HepG2 (cell line): Measurements from ENCODE around the gene NTM.

Experiments used
- GABPA ChIP-seq, 2 experiments: IDR thresholded peaks; 2 replicates each; pipeline ENCODE4 v1.6.1; 2011 to 2016; ENCODE audit warnings: low read depth in 2 of 2, low read length in 1 of 2, missing biosample characterization in 1 of 2, missing genetic modification characterization in 1 of 2
- HNRNPLL ChIP-seq: fragments of 200-400 bp; formaldehyde crosslinking; IDR thresholded peaks from 2 replicates; pipeline ENCODE4 v1.6.1; 2017; ENCODE audit warnings: mild to moderate bottlenecking, low read depth, low read length; ENCODE audit not compliant: poor library complexity, severe bottlenecking
- PLRG1 ChIP-seq: fragments of 450-650 bp; conservative IDR thresholded peaks from 2 replicates; pipeline ENCODE4 v1.6.1; 2016
- RAD51 ChIP-seq: fragments of 450-650 bp; IDR thresholded peaks from 2 replicates; pipeline ENCODE4 v1.6.1; 2016; ENCODE audit warnings: borderline replicate concordance
- SP2 ChIP-seq: sonication (generic); formaldehyde crosslinking; IDR thresholded peaks from 2 replicates; pipeline ENCODE4 v1.5.1; 2020; ENCODE audit warnings: mild to moderate bottlenecking, missing genetic modification reagents

DNA sequence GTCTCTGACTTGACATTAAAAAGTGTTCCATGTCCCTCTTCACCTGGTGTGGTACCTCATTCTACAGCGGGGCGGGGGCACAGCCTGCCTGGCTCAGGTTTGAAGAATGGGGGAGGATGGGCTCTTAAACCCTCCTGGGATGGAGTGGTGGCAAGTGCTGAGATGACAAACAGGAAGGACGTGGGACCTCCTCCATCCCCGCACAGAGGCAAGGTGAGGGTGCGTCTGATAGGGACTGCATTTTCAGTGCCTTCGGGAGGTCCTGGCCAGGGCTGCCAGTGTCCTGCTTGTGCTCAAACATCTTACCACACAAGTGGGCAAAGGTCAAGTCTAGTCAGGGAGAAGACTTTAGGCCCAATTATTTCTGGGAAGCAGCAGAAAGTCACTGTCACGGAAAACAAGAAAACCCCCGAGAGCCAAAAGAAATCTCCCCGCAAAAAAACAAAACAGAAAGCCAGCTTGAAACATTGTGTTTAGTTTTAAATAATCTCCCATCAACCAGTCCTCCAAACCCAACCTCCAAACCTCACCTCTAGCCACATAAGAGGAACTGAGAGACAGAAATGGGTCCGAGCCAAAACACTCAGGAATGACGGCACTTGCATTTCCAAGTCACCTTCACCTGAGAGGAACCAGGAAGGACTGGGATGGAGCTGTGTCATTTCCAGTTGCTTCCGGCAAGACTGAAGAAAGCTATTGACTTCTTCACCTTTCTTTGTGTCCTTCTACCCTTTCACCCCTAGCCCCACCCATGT lies 966.5 kb downstream of the NTM start:
- TF ChIP-seq SP2 (CRISPR knock-in tag) (no peak), HNRNPLL (no peak), GABPA (IDR thresholded peaks at IDR 0.05; ENCODE audit: low read depth, low read length) (no peak), GABPA (CRISPR knock-in tag; IDR thresholded peaks at IDR 0.05; ENCODE audit: low read depth) (no peak), RAD51 (no peak), PLRG1 (no peak)
